Hepatocyte (in vitro differentiated cells): ENCODE measurements around the gene VPS8. TPM values are rescaled to one million over a fixed set of nuclear protein-coding genes. Genes with fewer than 3 reads are reported as not detected.

Experiments
- DNase-seq: peaks from one replicate; pipeline ENCODE4 v3.0.0-alpha.2; 2016; ENCODE audit warnings: low spot score
- H2AFZ ChIP-seq: fragments of 200-600 bp; sonication (generic); 2 replicates; pipeline ENCODE4 v1.6.0; 2016; ENCODE audit warnings: antibody characterized with exemption, mild to moderate bottlenecking
- H3K27ac ChIP-seq: fragments of 200-600 bp; sonication (generic); 2 replicates; pipeline ENCODE4 v1.5.1; 2016; ENCODE audit warnings: mild to moderate bottlenecking
- H3K27me3 ChIP-seq: fragments of 200-600 bp; sonication (generic); 2 replicates; pipeline ENCODE4 v1.6.1; 2016
- H3K36me3 ChIP-seq: fragments of 200-600 bp; sonication (generic); replicated peaks from 2 replicates; pipeline ENCODE4 v1.5.1; 2016; ENCODE audit warnings: low read depth; ENCODE audit not compliant: insufficient read depth
- H3K4me1 ChIP-seq: fragments of 200-600 bp; sonication (generic); 2 replicates; pipeline ENCODE4 v1.5.1; 2016; ENCODE audit warnings: mild to moderate bottlenecking, moderate library complexity; ENCODE audit not compliant: insufficient read depth
- H3K4me2 ChIP-seq: fragments of 200-600 bp; sonication (generic); 2 replicates; pipeline ENCODE4 v1.6.0; 2016
- H3K4me3 ChIP-seq: fragments of 200-600 bp; sonication (generic); 2 replicates; pipeline ENCODE4 v1.5.1; 2016; ENCODE audit warnings: mild to moderate bottlenecking
- H3K79me2 ChIP-seq: fragments of 200-600 bp; sonication (generic); 2 replicates; pipeline ENCODE4 v1.6.0; 2017; ENCODE audit warnings: mild to moderate bottlenecking
- H3K9me2 ChIP-seq: fragments of 200-600 bp; sonication (generic); replicated peaks from 2 replicates; pipeline ENCODE4 v1.6.0; 2017; ENCODE audit warnings: mild to moderate bottlenecking; ENCODE audit not compliant: insufficient read depth
- H3K9me3 ChIP-seq: fragments of 200-600 bp; sonication (generic); 2 replicates; pipeline ENCODE4 v1.5.1; 2016; ENCODE audit warnings: low read depth, mild to moderate bottlenecking
- H4K20me1 ChIP-seq: fragments of 200-600 bp; sonication (generic); 2 replicates; pipeline ENCODE4 v1.6.0; 2016; ENCODE audit warnings: mild to moderate bottlenecking; ENCODE audit not compliant: insufficient read depth, poor library complexity, severe bottlenecking
- CTCF ChIP-seq: fragments of 200-600 bp; sonication (generic); IDR thresholded peaks from 2 replicates; pipeline ENCODE4 v1.5.1; 2016; ENCODE audit warnings: antibody characterized with exemption, mild to moderate bottlenecking; ENCODE audit not compliant: poor library complexity
- EZH2 ChIP-seq: fragments of 200-600 bp; sonication (generic); IDR thresholded peaks from 2 replicates; pipeline ENCODE4 v1.6.1; 2016; ENCODE audit warnings: antibody characterized with exemption, mild to moderate bottlenecking, borderline replicate concordance
- EZH2phosphoT487 ChIP-seq: fragments of 200-600 bp; sonication (generic); IDR thresholded peaks from one replicate; pipeline ENCODE4 v1.6.1; 2018; ENCODE audit warnings: antibody characterized with exemption, mild to moderate bottlenecking, low read depth, moderate library complexity; ENCODE audit not compliant: unreplicated experiment, severe bottlenecking
- WGBS: methylation state at CpG from one replicate; pipeline ENCODE4 v1.1.6; 2016; ENCODE audit warnings: low lambda C conversion rate; ENCODE audit errors: missing lambda C conversion rate; 5-methylcytosine and 5-hydroxymethylcytosine counted together
- polyA plus RNA-seq: library from polyadenylated mRNA; unstranded; fragments of >200 nt; fragmentation: Nextera tagmentation; extraction: Ambion mirVana; gene quantifications from 2 replicates; pipeline ENCODE4 v1.2.1, GENCODE V29; 2016
- total RNA-seq: library from RNA; depleted of rRNA; stranded (reverse); fragments of >200 nt; gene quantifications from 2 replicates; pipeline ENCODE4 v1.2.3, GENCODE V29; 2014

The VPS8 gene
- total and polyA plus RNA-seq, 2 experiments from 2014 or later: 20.5 to 61.9 TPM

- 95% methylated on average over 4 of the region's 4 CpGs for WGBS
- no peak for TF ChIP-seq CTCF
- no peak for TF ChIP-seq EZH2phosphoT487
- TF ChIP-seq EZH2: no peak
- H3K79me2 ChIP-seq: no peaks in the 10 kb centered on the region
- no peaks in the 10 kb centered on the region for H3K9me3 ChIP-seq
- no peaks in the 10 kb centered on the region for H3K9me2 ChIP-seq
- H2AFZ ChIP-seq: no peak overlapping the region
- no peak overlapping the region for H3K27ac ChIP-seq
- H3K27me3 ChIP-seq: no peaks in the 10 kb centered on the region
- no peak for DNase-seq
- H4K20me1 ChIP-seq: no peaks in the 10 kb centered on the region
- no peak overlapping the region for H3K4me2 ChIP-seq
- H3K4me3 ChIP-seq: no peak overlapping the region
- no peaks in the 10 kb centered on the region for H3K36me3 ChIP-seq
- no peaks in the 10 kb centered on the region for H3K4me1 ChIP-seq
Measured at GRCh38 chr3:185066251-185066650, 254.3 kb downstream of the VPS8 start.

GRCh38 chr3:185067173-185067572, 255.2 kb downstream of the VPS8 start:
- H3K9me2 ChIP-seq: no peaks in the 10 kb centered on the region
- DNase-seq: no peak
- no peaks in the 10 kb centered on the region for H3K4me1 ChIP-seq
- H3K27ac ChIP-seq: no peak overlapping the region
- H2AFZ ChIP-seq: no peak overlapping the region
- H3K9me3 ChIP-seq: no peaks in the 10 kb centered on the region
- no peak overlapping the region for H3K4me3 ChIP-seq
- no peaks in the 10 kb centered on the region for H4K20me1 ChIP-seq
- H3K79me2 ChIP-seq: no peaks in the 10 kb centered on the region
- no peaks in the 10 kb centered on the region for H3K36me3 ChIP-seq
- no peak overlapping the region for H3K4me2 ChIP-seq
- no peaks in the 10 kb centered on the region for H3K27me3 ChIP-seq
- TF ChIP-seq EZH2: no peak
- TF ChIP-seq EZH2phosphoT487: no peak
- no peak for TF ChIP-seq CTCF
- 89% methylated on average over 11 of the region's 11 CpGs for WGBS

GRCh38 chr3:185069037-185070030, 257.4 kb downstream of the VPS8 start:
- no peaks in the 10 kb centered on the region for H3K9me3 ChIP-seq
- 65% methylated on average over 28 of the region's 28 CpGs for WGBS
- H3K4me1 ChIP-seq: no peaks in the 10 kb centered on the region
- no peak overlapping the region for H3K4me2 ChIP-seq
- H3K27me3 ChIP-seq: no peaks in the 10 kb centered on the region
- no peak for TF ChIP-seq EZH2phosphoT487
- no peak for TF ChIP-seq EZH2
- no peak for TF ChIP-seq CTCF
- peak; percentile 29 for DNase-seq
- H2AFZ ChIP-seq: no peak overlapping the region
- H4K20me1 ChIP-seq: no peaks in the 10 kb centered on the region
- H3K27ac ChIP-seq: no peak overlapping the region
- no peak overlapping the region for H3K4me3 ChIP-seq
- no peaks in the 10 kb centered on the region for H3K9me2 ChIP-seq
- H3K79me2 ChIP-seq: no peaks in the 10 kb centered on the region
- H3K36me3 ChIP-seq: no peaks in the 10 kb centered on the region
